GM12891 (cell line): ENCODE measurements around the gene NLRP9.

Experiments used
- POLR2A ChIP-seq: IDR thresholded peaks from 2 replicates; pipeline ENCODE4 v1.6.1; 2011; ENCODE audit warnings: low read depth, low read length, control low read depth
- POLR2AphosphoS5 ChIP-seq: IDR thresholded peaks from 2 replicates; pipeline ENCODE4 v1.6.1; 2011; ENCODE audit warnings: low read depth, low read length, control low read depth

GRCh38 chr19:55689411-55690108 is 48.6 kb downstream of the NLRP9 start:
- TF ChIP-seq POLR2AphosphoS5 (no peak), POLR2A (no peak)
